K562 (cell line): Measurements from ENCODE around the gene SCFD2. TPM values are rescaled to one million over a fixed set of nuclear protein-coding genes. Genes with fewer than 3 reads are reported as not detected.

Experiments
- ADNP ChIP-seq: fragments of 200-800 bp; sonication (Bioruptor generic); IDR thresholded peaks from 2 replicates; pipeline ENCODE4 v1.6.1; 2016; ENCODE audit warnings: missing genetic modification characterization, missing compliant biosample characterization
- ARHGAP35 ChIP-seq: fragments of 450-650 bp; IDR thresholded peaks from 2 replicates; pipeline ENCODE4 v1.6.1; 2018; ENCODE audit not compliant: partially characterized antibody
- ARID3A ChIP-seq: IDR thresholded peaks from 2 replicates; pipeline ENCODE4 v1.6.1; 2012; ENCODE audit warnings: low read depth, low read length, improper control_type of control experiment, borderline replicate concordance
- FIP1L1 ChIP-seq: fragments of 200-400 bp; formaldehyde crosslinking; IDR thresholded peaks from 2 replicates; pipeline ENCODE4 v1.6.1; 2018; ENCODE audit warnings: mild to moderate bottlenecking, low read depth, low read length; ENCODE audit not compliant: poor library complexity, severe bottlenecking
- GABPB1 ChIP-seq: sonication (generic); formaldehyde crosslinking; IDR thresholded peaks from 2 replicates; pipeline ENCODE4 v1.8.0; 2022; ENCODE audit warnings: mild to moderate bottlenecking, missing genetic modification reagents
- HMG20A ChIP-seq: fragments of 450-650 bp; formaldehyde crosslinking; conservative IDR thresholded peaks from 2 replicates; pipeline ENCODE4 v1.4.0; 2020; ENCODE audit warnings: mild to moderate bottlenecking, mixed read lengths
- MTA2 ChIP-seq: fragments of 450-650 bp; IDR thresholded peaks from 2 replicates; pipeline ENCODE4 v1.6.1; 2016; ENCODE audit warnings: low read depth
- NR3C1 ChIP-seq: sonication (generic); formaldehyde crosslinking; IDR thresholded peaks from 2 replicates; pipeline ENCODE4 v1.8.1; 2022; ENCODE audit warnings: missing genetic modification reagents
- RBM22 ChIP-seq: fragments of 200-400 bp; formaldehyde crosslinking; IDR thresholded peaks from 2 replicates; pipeline ENCODE4 v1.6.1; 2018; ENCODE audit warnings: low read length, low read depth; ENCODE audit not compliant: poor library complexity, severe bottlenecking
- SMARCA4 ChIP-seq: fragments of 450-650 bp; IDR thresholded peaks from 2 replicates; pipeline ENCODE4 v1.6.1; 2016
- ZBED1 ChIP-seq: IDR thresholded peaks from 2 replicates; pipeline ENCODE4 v1.6.1; 2014
- ZKSCAN3 ChIP-seq: fragments of 250-450 bp; sonication (Bioruptor Pico); IDR thresholded peaks from 2 replicates; pipeline ENCODE4 v1.4.0; 2020
- ZNF655 ChIP-seq: fragments of 250-450 bp; sonication (Bioruptor Pico); IDR thresholded peaks from 2 replicates; pipeline ENCODE4 v1.5.0; 2021
- polyA plus RNA-seq, 8 experiments: library from polyadenylated mRNA; depleted of rRNA in 4 of 8; stranded (reverse) in 5 of 8; unstranded in 3 of 8; fragments of >200 nt; fragmentation: Nextera tagmentation in 2 of 8; fragmentation: Illumina TruSeq in 1 of 8; extraction: Ambion mirVana in 2 of 8; extraction: Trizol in 1 of 8; gene quantifications; 2 replicates each; pipeline versions ENCODE4 v1.2.1 to v1.2.3, GENCODE V29; 2011 to 2014; ENCODE audit warnings: inconsistent platforms in 1 of 8, missing spikeins in 1 of 8
- total RNA-seq, 7 experiments: library from RNA; depleted of rRNA in 6 of 7; stranded (reverse); fragments of >200 nt in 6 of 7; fragmentation: Illumina TruSeq in 2 of 7; extraction: Trizol in 2 of 7; gene quantifications; 2 replicates each; pipeline versions ENCODE4 v1.2.1 to v1.2.3, GENCODE V29; 2011 to 2021; ENCODE audit warnings: low replicate concordance in 1 of 7
- TF ChIP-seq, protein P1 (sequence below), 2 experiments: fragments of 450-650 bp in 1 of 2; sonication (generic) in 1 of 2; formaldehyde crosslinking in 1 of 2; IDR thresholded peaks; 2 replicates each; pipeline versions ENCODE4 v1.7.1 to v1.9.0; 2016 to 2022; ENCODE audit warnings: inconsistent platforms in 1 of 2, mild to moderate bottlenecking in 1 of 2, missing genetic modification reagents in 1 of 2
- TF ChIP-seq, protein P2 (sequence below): conservative IDR thresholded peaks from 2 replicates; pipeline ENCODE4 v1.6.1; 2011; ENCODE audit warnings: low read depth, mild to moderate bottlenecking, low read length; ENCODE audit not compliant: control insufficient read depth

Gene SCFD2
- total and polyA plus RNA-seq, 9 of the 15 experiments (the other 6 are each of a cell fraction or from before 2014, with no cell fraction given) = 5.7 to 30.3 (median 22.8) TPM

DNA sequence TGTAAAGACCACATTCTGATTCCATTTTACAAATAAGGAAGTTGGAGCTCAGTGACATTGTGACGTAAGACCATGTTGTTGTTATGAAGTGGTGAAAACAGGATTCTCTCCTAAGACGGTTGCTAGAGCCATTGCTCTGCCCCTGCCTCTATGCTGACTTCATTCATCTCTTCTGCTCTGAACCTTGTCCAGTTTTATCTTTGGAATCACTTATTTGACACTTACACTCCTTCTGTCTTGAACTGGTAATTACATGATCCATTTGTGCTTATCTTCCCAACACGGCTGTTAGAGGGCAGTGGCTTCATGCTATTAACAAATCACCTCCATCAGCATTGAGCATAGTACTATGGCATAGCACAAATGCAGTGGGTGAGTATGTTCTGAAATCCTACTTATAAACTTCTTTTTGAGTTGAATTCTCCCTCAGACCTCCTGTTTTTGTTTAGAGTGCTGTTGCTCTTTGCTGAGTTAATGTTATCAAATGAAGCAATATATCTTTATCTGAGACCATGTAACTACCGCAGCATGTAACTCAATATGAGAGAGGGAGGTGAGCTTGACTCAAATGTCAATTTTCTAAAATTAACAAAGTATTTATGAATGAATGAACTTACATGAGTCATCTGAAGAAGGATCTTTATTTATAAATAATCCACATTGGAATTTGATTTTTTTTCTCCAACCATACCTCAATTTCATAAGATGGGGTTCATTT, 326.0 kb downstream of the SCFD2 start (continued):
- TF ChIP-seq, protein P1, sequence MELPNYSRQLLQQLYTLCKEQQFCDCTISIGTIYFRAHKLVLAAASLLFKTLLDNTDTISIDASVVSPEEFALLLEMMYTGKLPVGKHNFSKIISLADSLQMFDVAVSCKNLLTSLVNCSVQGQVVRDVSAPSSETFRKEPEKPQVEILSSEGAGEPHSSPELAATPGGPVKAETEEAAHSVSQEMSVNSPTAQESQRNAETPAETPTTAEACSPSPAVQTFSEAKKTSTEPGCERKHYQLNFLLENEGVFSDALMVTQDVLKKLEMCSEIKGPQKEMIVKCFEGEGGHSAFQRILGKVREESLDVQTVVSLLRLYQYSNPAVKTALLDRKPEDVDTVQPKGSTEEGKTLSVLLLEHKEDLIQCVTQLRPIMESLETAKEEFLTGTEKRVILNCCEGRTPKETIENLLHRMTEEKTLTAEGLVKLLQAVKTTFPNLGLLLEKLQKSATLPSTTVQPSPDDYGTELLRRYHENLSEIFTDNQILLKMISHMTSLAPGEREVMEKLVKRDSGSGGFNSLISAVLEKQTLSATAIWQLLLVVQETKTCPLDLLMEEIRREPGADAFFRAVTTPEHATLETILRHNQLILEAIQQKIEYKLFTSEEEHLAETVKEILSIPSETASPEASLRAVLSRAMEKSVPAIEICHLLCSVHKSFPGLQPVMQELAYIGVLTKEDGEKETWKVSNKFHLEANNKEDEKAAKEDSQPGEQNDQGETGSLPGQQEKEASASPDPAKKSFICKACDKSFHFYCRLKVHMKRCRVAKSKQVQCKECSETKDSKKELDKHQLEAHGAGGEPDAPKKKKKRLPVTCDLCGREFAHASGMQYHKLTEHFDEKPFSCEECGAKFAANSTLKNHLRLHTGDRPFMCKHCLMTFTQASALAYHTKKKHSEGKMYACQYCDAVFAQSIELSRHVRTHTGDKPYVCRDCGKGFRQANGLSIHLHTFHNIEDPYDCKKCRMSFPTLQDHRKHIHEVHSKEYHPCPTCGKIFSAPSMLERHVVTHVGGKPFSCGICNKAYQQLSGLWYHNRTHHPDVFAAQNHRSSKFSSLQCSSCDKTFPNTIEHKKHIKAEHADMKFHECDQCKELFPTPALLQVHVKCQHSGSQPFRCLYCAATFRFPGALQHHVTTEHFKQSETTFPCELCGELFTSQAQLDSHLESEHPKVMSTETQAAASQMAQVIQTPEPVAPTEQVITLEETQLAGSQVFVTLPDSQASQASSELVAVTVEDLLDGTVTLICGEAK (IDR thresholded peaks at IDR 0.05) = no peak
- TF ChIP-seq, protein P1 (CRISPR knock-in tag; IDR thresholded peaks at IDR 0.05) = no peak
- TF ChIP-seq ZKSCAN3 (CRISPR knock-in tag) (no peak), HMG20A (CRISPR knock-in tag) (no peak), GABPB1 (CRISPR knock-in tag) (no peak), ARHGAP35 (no peak), ADNP (tag) (no peak), FIP1L1 (no peak), SMARCA4 (peak; percentile 85), NR3C1 (CRISPR knock-in tag) (no peak), ARID3A (peak; percentile 64; the same call in 1 of the 2 replicates), ZBED1 (no peak), MTA2 (peak; percentile 72), RBM22 (no peak), ZNF655 (CRISPR knock-in tag) (no peak)
- TF ChIP-seq, protein P2, sequence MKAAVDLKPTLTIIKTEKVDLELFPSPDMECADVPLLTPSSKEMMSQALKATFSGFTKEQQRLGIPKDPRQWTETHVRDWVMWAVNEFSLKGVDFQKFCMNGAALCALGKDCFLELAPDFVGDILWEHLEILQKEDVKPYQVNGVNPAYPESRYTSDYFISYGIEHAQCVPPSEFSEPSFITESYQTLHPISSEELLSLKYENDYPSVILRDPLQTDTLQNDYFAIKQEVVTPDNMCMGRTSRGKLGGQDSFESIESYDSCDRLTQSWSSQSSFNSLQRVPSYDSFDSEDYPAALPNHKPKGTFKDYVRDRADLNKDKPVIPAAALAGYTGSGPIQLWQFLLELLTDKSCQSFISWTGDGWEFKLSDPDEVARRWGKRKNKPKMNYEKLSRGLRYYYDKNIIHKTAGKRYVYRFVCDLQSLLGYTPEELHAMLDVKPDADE = no peak
